Suprapubic skin (tissue), 4 donors: Measurements from ENCODE around the gene MXD3. TPM values are rescaled to one million over a fixed set of nuclear protein-coding genes. Genes with fewer than 3 reads are reported as not detected.

Experiments used
- DNase-seq, 2 donors: peaks; one replicate each; pipeline ENCODE4 v3.0.0-alpha.2; 2019; ENCODE audit warnings: low spot score in 2 of 2
- H3K27ac ChIP-seq: fragments of 200-600 bp; sonication (generic); one replicate; pipeline ENCODE4 v1.5.1; 2019
- H3K27me3 ChIP-seq: fragments of 200-600 bp; sonication (generic); one replicate; pipeline ENCODE4 v1.5.1; 2019
- H3K36me3 ChIP-seq: fragments of 200-600 bp; sonication (generic); one replicate; pipeline ENCODE4 v1.5.1; 2019
- H3K4me1 ChIP-seq: fragments of 200-600 bp; sonication (generic); one replicate; pipeline ENCODE4 v1.5.1; 2019
- H3K4me3 ChIP-seq: fragments of 200-600 bp; sonication (generic); one replicate; pipeline ENCODE4 v1.5.1; 2019; ENCODE audit warnings: mild to moderate bottlenecking
- H3K9me3 ChIP-seq: fragments of 200-600 bp; sonication (generic); one replicate; pipeline ENCODE4 v1.5.1; 2019
- EP300 ChIP-seq: sonication (generic); formaldehyde crosslinking; IDR thresholded peaks from one replicate; pipeline ENCODE4 v1.6.1; 2017; ENCODE audit warnings: antibody characterized with exemption
- POLR2A ChIP-seq, 2 donors: fragments of 450-650 bp; IDR thresholded peaks; one replicate each; pipeline ENCODE4 v1.6.1; 2017; ENCODE audit warnings: antibody characterized with exemption in 2 of 2, mild to moderate bottlenecking in 2 of 2, moderate library complexity in 2 of 2
- POLR2AphosphoS5 ChIP-seq, 3 donors: sonication (generic); formaldehyde crosslinking; IDR thresholded peaks; one replicate each; pipeline ENCODE4 v1.6.1; 2017; ENCODE audit warnings: antibody characterized with exemption in 3 of 3
- WGBS: methylation state at CpG from one replicate; pipeline ENCODE4 v1.1.5; 2018; 5-methylcytosine and 5-hydroxymethylcytosine counted together
- total RNA-seq, 4 donors: library from RNA; depleted of rRNA; stranded (reverse); fragments of >200 nt; gene quantifications; one replicate each; pipeline ENCODE4 v1.1.0, GENCODE V29; 2016
- TF ChIP-seq, protein P1 (sequence below), 2 donors: fragments of 200-600 bp in 1 of 2; fragments of 450-650 bp in 1 of 2; sonication (generic) in 1 of 2; IDR thresholded peaks; one replicate each; pipeline ENCODE4 v1.5.1; 2016 to 2019; ENCODE audit warnings: antibody characterized with exemption in 2 of 2, mild to moderate bottlenecking in 1 of 2, moderate library complexity in 1 of 2

The MXD3 gene
- total RNA-seq, 4 donors from 2014 or later: 8.7 to 30.3 (median 11.7) TPM

DNA sequence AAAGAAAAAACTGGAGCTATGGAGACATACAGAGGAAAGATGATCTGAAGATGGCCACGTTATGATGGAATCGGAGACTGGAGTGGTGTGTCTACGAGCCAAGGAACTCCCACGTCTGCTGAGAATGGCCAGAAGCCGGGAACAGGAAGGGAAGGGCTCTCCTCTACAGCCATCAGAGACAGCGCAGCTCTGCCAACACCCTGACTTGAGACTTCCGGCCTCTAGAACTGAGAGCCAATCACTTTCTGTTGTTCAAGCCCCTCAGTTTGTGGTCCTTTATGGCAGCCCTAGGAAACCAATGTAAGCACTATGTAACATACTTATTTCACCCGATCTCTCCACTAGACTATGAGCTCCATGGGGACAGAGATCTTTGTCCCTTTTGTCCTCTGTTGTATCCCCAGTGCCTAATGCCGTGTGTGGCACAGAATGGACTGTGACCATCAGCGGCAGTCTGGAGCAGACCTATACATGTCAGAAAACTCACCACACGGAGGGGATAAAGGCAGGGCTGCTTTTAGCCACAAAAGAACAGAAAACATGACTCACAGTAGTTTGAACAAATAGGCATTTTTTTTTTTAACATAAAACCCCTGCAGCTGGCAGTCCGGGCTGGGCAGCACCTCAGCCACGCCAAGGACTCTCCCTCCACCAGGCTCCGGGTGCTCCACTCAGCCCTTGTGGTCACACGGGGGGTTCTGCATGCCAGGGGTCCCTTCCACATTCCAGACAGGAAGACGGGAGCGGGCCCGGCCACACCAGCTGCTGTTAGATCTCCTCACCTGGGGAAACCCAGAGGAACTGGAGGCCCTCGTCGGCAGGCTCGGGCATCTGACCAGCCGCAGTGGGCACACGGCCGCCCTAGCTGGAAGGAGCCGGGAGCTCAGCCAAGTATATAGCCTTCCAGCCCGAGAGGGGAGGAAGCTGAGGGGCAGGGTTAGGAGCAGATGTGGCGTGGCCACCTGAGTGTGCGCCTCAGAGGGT is 16.1 kb upstream of the MXD3 start:
- Histone ChIP-seq H3K4me3 (no peak overlapping the region), H3K27me3 (no peaks in the 10 kb centered on the region), H3K9me3 (no peaks in the 10 kb centered on the region), H3K4me1 (peaks cover 4% of the 10 kb centered on the region), H3K27ac (peak overlapping the region; percentile 64), H3K36me3 (peaks cover 38% of the 10 kb centered on the region)
- TF ChIP-seq EP300 (no peak), POLR2A (IDR thresholded peaks at IDR 0.05) (no peak), POLR2AphosphoS5 (IDR thresholded peaks at IDR 0.05) (no peak)
- TF ChIP-seq, protein P1, sequence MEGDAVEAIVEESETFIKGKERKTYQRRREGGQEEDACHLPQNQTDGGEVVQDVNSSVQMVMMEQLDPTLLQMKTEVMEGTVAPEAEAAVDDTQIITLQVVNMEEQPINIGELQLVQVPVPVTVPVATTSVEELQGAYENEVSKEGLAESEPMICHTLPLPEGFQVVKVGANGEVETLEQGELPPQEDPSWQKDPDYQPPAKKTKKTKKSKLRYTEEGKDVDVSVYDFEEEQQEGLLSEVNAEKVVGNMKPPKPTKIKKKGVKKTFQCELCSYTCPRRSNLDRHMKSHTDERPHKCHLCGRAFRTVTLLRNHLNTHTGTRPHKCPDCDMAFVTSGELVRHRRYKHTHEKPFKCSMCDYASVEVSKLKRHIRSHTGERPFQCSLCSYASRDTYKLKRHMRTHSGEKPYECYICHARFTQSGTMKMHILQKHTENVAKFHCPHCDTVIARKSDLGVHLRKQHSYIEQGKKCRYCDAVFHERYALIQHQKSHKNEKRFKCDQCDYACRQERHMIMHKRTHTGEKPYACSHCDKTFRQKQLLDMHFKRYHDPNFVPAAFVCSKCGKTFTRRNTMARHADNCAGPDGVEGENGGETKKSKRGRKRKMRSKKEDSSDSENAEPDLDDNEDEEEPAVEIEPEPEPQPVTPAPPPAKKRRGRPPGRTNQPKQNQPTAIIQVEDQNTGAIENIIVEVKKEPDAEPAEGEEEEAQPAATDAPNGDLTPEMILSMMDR (IDR thresholded peaks at IDR 0.05): no peak
- no peak for DNase-seq
- 80% methylated on average over 24 of the region's 28 CpGs for WGBS

DNA sequence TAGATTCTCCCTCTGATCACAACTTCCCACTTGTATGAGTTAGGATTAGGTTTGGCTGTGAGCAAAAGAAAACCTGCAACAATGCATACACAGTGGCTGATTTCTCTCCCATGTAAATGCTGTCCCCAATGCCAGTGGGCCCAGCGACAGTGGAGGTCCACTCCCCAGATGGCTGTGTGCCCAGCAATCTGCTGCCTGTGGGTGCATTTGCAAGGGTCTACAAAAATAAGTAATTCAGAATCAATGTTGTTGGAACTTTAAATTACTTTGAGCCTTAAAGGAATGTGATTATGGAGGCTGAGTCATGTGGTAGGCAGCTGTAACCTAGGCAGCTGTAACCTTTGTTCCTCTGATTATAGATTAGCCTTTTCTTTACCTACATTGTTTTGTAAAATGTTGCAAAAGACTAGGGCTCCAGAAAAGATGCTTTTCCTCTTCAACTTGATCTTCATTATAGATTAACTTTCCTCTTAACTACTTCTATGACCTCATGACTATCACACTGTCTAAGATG is 14.2 kb upstream of the MXD3 start:
- TF ChIP-seq POLR2AphosphoS5 (IDR thresholded peaks at IDR 0.05) (no peak), EP300 (no peak), POLR2A (IDR thresholded peaks at IDR 0.05) (no peak)
- TF ChIP-seq, protein P1 (IDR thresholded peaks at IDR 0.05): no peak
- Histone ChIP-seq H3K36me3 (peaks cover 19% of the 10 kb centered on the region), H3K27ac (no peak overlapping the region), H3K4me1 (peaks cover 4% of the 10 kb centered on the region), H3K9me3 (no peaks in the 10 kb centered on the region), H3K27me3 (no peaks in the 10 kb centered on the region), H3K4me3 (no peak overlapping the region)
- WGBS: 80% methylated on average over 1 of the region's 1 CpG
- DNase-seq: no peak

DNA sequence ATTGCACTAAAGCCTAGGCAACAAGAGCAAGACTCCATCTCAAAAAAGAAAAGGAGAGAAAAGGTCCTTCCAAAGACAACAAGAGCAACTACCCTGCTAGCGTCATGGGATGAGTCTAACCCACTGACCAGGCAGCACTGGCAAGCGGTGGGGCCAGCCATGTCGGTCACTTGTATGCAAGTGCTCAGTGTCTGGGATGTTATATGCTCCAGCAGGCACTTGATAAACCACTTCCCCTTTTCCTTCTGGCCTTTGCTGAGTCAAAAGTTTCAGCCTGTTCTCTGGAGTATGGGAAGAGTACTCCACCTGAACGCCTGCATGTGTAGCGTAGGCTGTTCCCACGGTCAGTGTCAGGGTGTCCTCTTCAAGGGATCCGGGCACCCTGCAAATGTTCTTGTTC is 9.2 kb upstream of the MXD3 start:
- no peak overlapping the region for H3K4me3 ChIP-seq
- WGBS: 89% methylated on average over 7 of the region's 7 CpGs
- no peak for DNase-seq
- no peak overlapping the region for H3K27ac ChIP-seq
- H3K27me3 ChIP-seq: no peaks in the 10 kb centered on the region
- H3K36me3 ChIP-seq: no peaks in the 10 kb centered on the region
- no peaks in the 10 kb centered on the region for H3K9me3 ChIP-seq
- peaks cover 3% of the 10 kb centered on the region for H3K4me1 ChIP-seq
- TF ChIP-seq POLR2AphosphoS5 (IDR thresholded peaks at IDR 0.05): no peak
- no peak for TF ChIP-seq EP300
- TF ChIP-seq POLR2A (IDR thresholded peaks at IDR 0.05): no peak
- TF ChIP-seq, protein P1 (IDR thresholded peaks at IDR 0.05): no peak

DNA sequence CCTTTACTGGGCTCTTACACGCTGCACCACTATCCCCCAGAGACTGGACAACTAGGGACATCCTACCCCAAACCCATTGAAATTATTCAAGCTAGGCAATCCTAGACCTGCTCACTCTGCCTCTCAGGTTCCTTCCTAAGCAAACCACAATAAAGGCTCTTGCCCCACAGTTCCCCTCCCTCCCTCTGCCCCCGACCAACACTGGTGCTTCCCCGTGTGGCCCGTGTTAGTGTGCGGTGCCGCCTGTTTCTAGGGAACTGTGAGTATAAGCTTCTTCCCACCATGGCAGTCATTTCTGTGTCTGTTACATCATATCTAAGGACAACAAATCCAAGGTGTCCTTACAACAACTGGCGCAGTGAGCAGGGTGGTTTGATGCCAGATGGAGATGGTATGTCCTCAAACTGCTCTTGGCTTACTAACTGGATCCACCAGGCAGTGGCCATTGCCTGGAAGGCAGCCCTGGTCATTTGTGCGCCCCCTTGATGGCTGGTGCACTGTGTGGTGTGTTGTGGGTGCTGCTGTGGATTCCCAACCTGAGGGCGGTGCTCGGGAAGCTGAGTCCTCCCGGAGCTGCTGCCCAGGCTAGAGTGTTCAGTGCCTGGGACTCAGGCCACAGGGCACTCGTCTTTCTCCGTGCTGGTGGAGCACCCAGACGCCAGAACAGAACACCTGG is 8.4 kb upstream of the MXD3 start:
- Histone ChIP-seq H3K27ac (no peak overlapping the region), H3K9me3 (no peaks in the 10 kb centered on the region), H3K36me3 (no peaks in the 10 kb centered on the region), H3K4me3 (no peak overlapping the region), H3K4me1 (peaks cover 3% of the 10 kb centered on the region), H3K27me3 (no peaks in the 10 kb centered on the region)
- DNase-seq: no peak
- TF ChIP-seq POLR2A (IDR thresholded peaks at IDR 0.05) (no peak), EP300 (no peak), POLR2AphosphoS5 (IDR thresholded peaks at IDR 0.05) (no peak)
- TF ChIP-seq, protein P1 (IDR thresholded peaks at IDR 0.05): no peak
- 95% methylated on average over 7 of the region's 14 CpGs for whole genome bisulfite sequencing

DNA sequence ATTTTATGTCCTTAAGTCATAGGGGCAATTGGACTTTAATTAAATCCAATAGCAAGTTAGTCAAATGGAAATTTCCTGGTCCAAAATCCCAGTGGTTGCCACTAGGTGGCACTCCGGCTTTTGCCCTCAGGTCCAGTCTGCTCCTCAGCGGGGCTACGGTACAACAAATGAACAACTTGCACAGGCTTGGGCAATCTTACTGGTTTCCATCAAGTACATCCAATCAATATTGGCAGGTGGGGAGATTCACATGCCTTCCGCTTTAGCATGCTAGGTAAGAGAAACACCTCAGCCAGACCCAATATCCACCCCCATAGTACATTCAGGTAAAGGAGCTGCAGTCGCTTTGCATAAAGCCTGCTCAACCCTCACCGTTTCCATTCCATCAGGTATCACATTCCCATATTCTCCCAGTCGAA is 6.3 kb upstream of the MXD3 start:
- Histone ChIP-seq H3K4me3 (no peak overlapping the region), H3K9me3 (no peaks in the 10 kb centered on the region), H3K36me3 (no peaks in the 10 kb centered on the region), H3K27me3 (no peaks in the 10 kb centered on the region), H3K4me1 (peaks cover 3% of the 10 kb centered on the region), H3K27ac (no peak overlapping the region)
- 33% methylated on average over 7 of the region's 7 CpGs for WGBS
- DNase-seq: no peak
- TF ChIP-seq, protein P1 (IDR thresholded peaks at IDR 0.05): peak; percentile 76 to 82
- no peak for TF ChIP-seq POLR2A (IDR thresholded peaks at IDR 0.05)
